GM21786 (cell line): ENCODE results near the gene CRMP1.

ENCODE experiments used
- ATAC-seq: cut with Tn5 transposase; IDR thresholded peaks from one replicate; pipeline ENCODE4 v1.9.1; 2021; ENCODE audit not compliant: unreplicated experiment

The CRMP1 gene

DNA sequence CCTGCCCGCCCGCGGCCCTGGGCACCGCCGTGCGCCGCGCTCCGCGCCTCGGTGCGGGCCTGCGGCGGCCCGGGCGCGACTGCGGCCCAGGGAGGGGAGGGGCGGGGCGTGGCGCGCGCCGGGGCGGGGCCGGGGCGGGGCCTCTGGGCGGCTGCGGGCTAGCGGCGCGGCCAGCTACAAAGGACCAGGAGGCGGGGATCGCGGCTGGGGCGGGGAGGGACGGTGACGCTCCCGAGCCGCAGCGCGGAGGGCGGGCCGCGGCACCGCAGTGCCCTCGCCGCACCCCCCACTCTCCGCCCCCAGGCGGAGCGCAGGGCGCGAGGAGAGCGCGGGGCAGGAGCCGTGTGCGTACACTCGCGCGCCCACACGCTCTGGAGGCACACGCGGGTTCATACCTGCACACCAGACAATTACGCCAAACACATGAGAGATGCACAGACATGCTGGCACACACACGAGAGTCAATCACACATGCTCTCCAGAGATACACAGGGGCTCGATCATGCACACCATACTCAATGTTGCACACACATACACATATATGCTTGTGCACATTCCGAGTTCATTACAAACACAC lies at the start of gene CRMP1:
Gene CRMP1, minus strand, starts transcription at position 83 of the 577 bp plus-strand sequence. CDS start 117 bp downstream, outside the sequence.
- no peak for ATAC-seq

DNA sequence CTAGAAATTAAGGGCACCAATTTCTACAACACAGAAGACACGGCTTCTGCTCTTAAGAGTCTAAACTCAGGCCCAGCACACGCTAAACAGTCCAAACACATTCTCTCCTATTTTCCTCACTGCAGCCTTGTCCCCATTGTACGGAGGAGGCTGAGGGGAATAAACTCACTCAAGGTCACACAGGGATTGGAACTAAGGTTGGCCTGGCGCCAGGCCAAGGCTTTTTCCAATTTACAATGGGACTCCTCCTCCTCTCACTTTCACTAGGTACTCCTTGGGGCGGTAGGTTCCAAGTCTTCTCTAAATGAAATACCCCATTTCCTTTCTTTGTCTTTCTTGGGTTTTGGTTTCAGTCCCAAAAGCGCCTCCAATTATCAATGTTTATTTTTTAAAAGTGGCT lies 48.7 kb upstream of the CRMP1 start:
- no peak for ATAC-seq

GRCh38 chr4:5940470-5941203 lies 47.8 kb upstream of the CRMP1 start:
- no peak for ATAC-seq

- no peak for ATAC-seq
These were observed 41.3 kb upstream of the CRMP1 start for GRCh38 chr4:5933996-5934831.

GRCh38 chr4:5933116-5933515 lies 40.2 kb upstream of the CRMP1 start:
- ATAC-seq: no peak

DNA sequence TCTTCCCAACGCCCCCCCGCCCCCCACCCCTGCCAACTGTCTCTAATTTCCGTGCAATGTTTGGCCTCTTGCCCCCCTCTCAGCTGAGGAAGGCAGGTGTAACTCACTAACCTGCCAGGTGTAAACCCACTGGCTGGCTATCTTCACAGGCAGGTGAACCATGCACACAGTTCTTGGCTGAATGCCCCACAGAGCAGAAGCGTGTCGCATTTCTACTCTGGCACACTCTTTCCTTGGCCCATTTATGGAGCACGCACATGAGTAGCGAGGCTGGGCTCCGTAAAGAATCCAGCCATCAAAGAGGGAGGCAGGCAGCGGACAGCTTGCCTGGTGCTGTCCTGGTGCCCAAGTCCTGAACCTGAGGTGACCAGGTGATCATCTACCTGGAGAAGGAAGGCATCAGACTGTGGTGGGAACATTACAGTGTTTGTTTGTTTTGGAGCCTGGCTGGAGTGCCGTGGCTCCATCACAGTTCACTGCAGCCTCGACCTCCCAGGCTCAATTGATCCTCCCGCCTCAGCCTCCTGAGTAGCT lies 39.2 kb upstream of the CRMP1 start:
- ATAC-seq: no peak

DNA sequence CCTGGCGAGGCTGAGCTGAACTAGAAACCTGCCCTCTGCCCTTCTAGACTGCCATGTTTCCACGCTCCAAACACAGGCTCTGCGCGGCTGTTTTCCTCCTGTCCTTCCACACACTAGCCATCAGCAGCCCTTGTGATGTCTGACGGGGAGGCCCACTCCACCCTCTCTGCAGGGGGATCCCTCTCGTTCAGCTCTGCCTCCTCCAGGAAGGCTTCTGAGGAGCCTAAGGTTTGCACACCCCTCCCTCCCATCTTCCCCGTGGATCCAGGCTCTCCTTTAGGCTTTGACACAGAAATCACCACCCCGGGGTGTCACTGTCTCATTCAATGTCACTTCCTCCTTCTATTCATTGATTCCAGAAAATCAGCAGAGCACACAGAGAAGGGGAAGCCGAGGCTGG lies 38.6 kb upstream of the CRMP1 start:
- no peak for ATAC-seq

DNA sequence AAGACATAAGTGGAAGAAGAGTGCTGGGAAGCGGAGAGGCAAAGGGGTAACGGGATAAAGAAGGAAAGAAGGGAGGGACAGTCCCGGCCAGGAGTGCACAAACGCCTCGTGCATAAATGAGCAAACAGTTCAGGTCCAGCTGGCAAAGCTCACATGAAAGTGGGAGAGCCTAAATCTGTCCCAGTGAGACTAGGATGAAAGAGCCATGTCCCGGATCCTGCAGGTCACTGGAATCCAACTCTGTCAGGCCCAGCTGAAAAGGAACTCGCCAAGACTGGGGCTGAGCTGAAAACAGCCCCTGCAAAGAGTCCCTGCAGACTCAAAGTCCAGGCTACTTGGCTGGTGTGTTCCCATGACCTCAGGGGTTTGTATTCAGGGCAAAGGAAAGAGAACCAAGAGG lies 38.0 kb upstream of the CRMP1 start:
- no peak for ATAC-seq

- ATAC-seq: no peak
These were observed 37.6 kb upstream of the CRMP1 start for GRCh38 chr4:5930456-5930855.

DNA sequence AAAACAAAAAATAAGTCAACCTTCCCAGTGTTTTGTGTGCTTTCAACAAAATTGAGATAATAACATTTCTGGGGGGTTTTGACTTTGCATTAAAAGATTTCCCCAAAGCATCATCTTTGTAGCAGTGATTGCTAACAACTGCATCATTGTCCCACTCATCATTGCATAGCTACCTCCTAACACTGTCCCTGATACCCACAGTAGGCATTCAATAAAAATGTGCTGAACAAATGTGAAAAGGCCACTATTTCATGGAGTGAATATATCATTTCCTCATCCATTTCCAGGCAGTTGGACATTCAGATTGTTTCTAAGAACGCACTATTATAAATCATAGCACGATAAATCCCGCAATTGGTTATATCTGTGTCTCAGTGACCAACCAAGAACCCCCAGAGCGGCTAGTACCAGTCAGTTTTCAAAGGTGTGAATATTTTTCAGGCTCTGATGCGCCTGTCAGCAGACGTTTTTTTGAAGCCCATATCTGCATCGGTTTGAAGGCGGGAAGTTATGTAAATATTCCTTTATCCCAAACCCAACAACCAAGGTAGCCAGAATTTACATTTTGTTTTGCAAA lies 36.0 kb upstream of the CRMP1 start:
- no peak for ATAC-seq

DNA sequence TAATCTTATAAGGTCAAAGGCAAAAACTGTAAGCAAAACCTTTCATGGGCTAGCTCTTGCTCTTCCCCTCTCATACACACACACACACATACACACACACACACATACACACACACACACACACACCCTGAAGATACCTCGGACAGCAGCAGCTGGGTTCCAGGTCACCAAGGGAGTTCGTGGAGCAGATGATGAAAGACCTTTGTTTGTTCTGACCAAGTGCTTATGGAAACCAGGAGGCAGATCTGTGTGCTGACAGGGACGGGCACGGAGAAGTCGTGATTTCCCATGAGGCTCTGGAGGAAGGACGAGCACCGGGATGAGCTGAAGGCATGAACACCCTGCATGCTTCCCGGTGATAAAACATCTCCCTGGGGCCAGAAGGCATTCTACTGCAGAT lies 35.4 kb upstream of the CRMP1 start:
- ATAC-seq: no peak

- no peak for ATAC-seq
These were observed 34.9 kb upstream of the CRMP1 start for GRCh38 chr4:5927747-5928146.

DNA sequence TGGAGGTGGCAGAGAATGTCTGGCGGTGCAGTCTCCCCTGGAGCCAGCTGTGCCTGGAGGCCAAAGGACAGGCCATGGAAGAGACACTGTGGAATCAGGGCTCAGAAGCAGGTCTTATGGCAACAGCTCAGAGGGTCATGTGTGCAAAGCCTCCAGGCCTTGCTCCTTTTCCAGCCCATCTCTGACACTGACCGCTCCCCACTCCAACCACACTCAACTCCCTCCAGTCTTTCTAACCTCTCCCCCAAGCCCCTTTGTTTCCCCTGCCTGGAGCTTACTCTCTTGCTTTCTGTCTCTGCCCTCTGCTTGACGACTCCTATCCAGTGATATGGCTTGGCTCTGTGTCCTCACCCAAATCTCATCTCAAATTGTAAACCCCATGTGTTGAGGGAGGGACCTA lies 34.2 kb upstream of the CRMP1 start:
- no peak for ATAC-seq

GRCh38 chr4:5926598-5926997 lies 33.7 kb upstream of the CRMP1 start:
- ATAC-seq: no peak

GRCh38 chr4:5925419-5926200 lies 32.7 kb upstream of the CRMP1 start:
- no peak for ATAC-seq

- no peak for ATAC-seq
These were observed 31.7 kb upstream of the CRMP1 start for GRCh38 chr4:5924461-5925125.

GRCh38 chr4:5923376-5923775 lies 30.5 kb upstream of the CRMP1 start:
- no peak for ATAC-seq

- no peak for ATAC-seq
These were observed 29.7 kb upstream of the CRMP1 start for GRCh38 chr4:5922556-5922955.

DNA sequence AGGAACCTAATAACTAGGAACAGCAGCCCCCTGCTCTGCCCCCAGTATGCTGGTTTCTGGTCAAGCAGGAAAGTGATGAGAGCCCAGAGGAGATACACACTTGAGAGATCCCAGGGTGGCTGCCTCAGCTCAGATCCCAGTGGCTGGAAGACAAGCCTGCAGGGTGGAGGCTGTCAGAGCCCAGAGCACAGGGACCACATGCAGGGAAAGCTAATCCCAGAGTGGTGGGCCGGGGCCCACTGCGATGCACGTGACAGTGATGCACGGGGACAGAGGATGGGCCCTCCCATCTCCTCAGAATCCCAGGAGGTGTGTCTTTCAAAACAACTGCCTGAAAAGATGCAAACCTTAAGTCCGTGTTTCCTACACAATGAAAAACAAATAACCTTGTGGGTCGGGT lies 29.1 kb upstream of the CRMP1 start:
- ATAC-seq: no peak
